Mesodermal cell (in vitro differentiated cells): ENCODE data around the gene CALM3.

Source experiments
- H3K27ac ChIP-seq: 2 replicates; pipeline ENCODE4 v1.7.0; 2013; ENCODE audit warnings: mild to moderate bottlenecking, low read depth, low read length, moderate library complexity; ENCODE audit not compliant: severe bottlenecking
- H3K36me3 ChIP-seq: 2 replicates; pipeline ENCODE4 v1.7.1; 2013; ENCODE audit warnings: mild to moderate bottlenecking, low read length, moderate library complexity; ENCODE audit not compliant: control insufficient read depth, insufficient read depth
- H3K4me1 ChIP-seq: one replicate; pipeline ENCODE4 v1.7.1; 2013; ENCODE audit warnings: mild to moderate bottlenecking, low read length; ENCODE audit not compliant: insufficient read depth, control insufficient read depth, poor library complexity, severe bottlenecking
- H3K4me3 ChIP-seq: 2 replicates; pipeline ENCODE4 v1.7.0; 2013; ENCODE audit warnings: low read length, control low read depth, mild to moderate bottlenecking; ENCODE audit not compliant: insufficient read depth, poor library complexity, severe bottlenecking; ENCODE audit errors: extremely low read depth
- H3K9me3 ChIP-seq: 2 replicates; pipeline ENCODE4 v1.7.1; 2013; ENCODE audit warnings: mild to moderate bottlenecking, low read length, moderate library complexity; ENCODE audit not compliant: control insufficient read depth
- WGBS, 2 experiments: methylation state at CpG; one replicate each; pipeline ENCODE4 v1.1.5; 2013; ENCODE audit warnings: missing lambda C conversion rate in 2 of 2; ENCODE audit not compliant: insufficient coverage in 2 of 2; 5-methylcytosine and 5-hydroxymethylcytosine counted together

Gene CALM3

GRCh38 chr19:46639358-46640182 is 38.4 kb downstream of the CALM3 start:
- Histone ChIP-seq H3K27ac (peak overlapping the region; percentile 92), H3K36me3 (no peaks in the 10 kb centered on the region), H3K4me3 (peak overlapping the region; percentile 57), H3K9me3 (no peaks in the 10 kb centered on the region), H3K4me1 (peaks cover 23% of the 10 kb centered on the region)
- 10 to 16% methylated on average over 24 to 31 of the region's 49 CpGs for WGBS, 2 experiments

GRCh38 chr19:46640656-46641055 is 39.5 kb downstream of the CALM3 start:
- H3K27ac ChIP-seq, result peak overlapping the region; percentile 45
- no peak overlapping the region for H3K4me3 ChIP-seq
- peaks cover 18% of the 10 kb centered on the region for H3K4me1 ChIP-seq
- H3K36me3 ChIP-seq, result no peaks in the 10 kb centered on the region
- H3K9me3 ChIP-seq, result no peaks in the 10 kb centered on the region
- WGBS, 2 experiments, result 58 to 78% methylated on average over 2 of the region's 2 CpGs

GRCh38 chr19:46644720-46645119 is 43.6 kb downstream of the CALM3 start:
- Histone ChIP-seq H3K36me3 (peaks cover 15% of the 10 kb centered on the region), H3K27ac (no peak overlapping the region), H3K9me3 (peaks cover 20% of the 10 kb centered on the region), H3K4me3 (no peak overlapping the region), H3K4me1 (peaks cover 7% of the 10 kb centered on the region)
- 44 to 62% methylated on average over 2 to 3 of the region's 3 CpGs for WGBS, 2 experiments

GRCh38 chr19:46646402-46646801 is 45.3 kb downstream of the CALM3 start:
- 88 to 100% methylated on average over 1 to 2 of the region's 3 CpGs for WGBS, 2 experiments
- Histone ChIP-seq H3K9me3 (peaks cover 24% of the 10 kb centered on the region), H3K36me3 (peaks cover 27% of the 10 kb centered on the region), H3K27ac (no peak overlapping the region), H3K4me1 (no peaks in the 10 kb centered on the region), H3K4me3 (no peak overlapping the region)

- peaks cover 24% of the 10 kb centered on the region for H3K9me3 ChIP-seq
- H3K36me3 ChIP-seq, result peaks cover 46% of the 10 kb centered on the region
Observed at GRCh38 chr19:46648060-46648960, 47.2 kb downstream of the CALM3 start.

GRCh38 chr19:46648961-46649960 is 48.1 kb downstream of the CALM3 start:
- peaks cover 46% of the 10 kb centered on the region for H3K36me3 ChIP-seq
- H3K4me3 ChIP-seq, result no peak overlapping the region
- H3K9me3 ChIP-seq, result peaks cover 24% of the 10 kb centered on the region
- H3K4me1 ChIP-seq, result peaks cover 15% of the 10 kb centered on the region
- no peak overlapping the region for H3K27ac ChIP-seq
- WGBS, 2 experiments, result 27 to 34% methylated on average over 74 to 87 of the region's 144 CpGs

More at GRCh38 chr19:46648060-46648960, 47.2 kb downstream of the CALM3 start:
- peaks cover 6% of the 10 kb centered on the region for H3K4me1 ChIP-seq
- WGBS, 2 experiments, result 34 to 43% methylated on average over 47 to 61 of the region's 63 CpGs
- no peak overlapping the region for H3K4me3 ChIP-seq
- no peak overlapping the region for H3K27ac ChIP-seq

GRCh38 chr19:46650445-46650844 is 49.3 kb downstream of the CALM3 start:
- Histone ChIP-seq H3K4me3 (no peak overlapping the region), H3K36me3 (peaks cover 46% of the 10 kb centered on the region), H3K4me1 (peaks cover 17% of the 10 kb centered on the region), H3K9me3 (peaks cover 24% of the 10 kb centered on the region), H3K27ac (no peak overlapping the region)
- WGBS, 2 experiments, result 93 to 97% methylated on average over 5 to 6 of the region's 7 CpGs

GRCh38 chr19:46654621-46655152 is 53.6 kb downstream of the CALM3 start:
- Histone ChIP-seq H3K4me3 (no peak overlapping the region), H3K9me3 (peaks cover 4% of the 10 kb centered on the region), H3K27ac (peak overlapping the region; percentile 83), H3K36me3 (peaks cover 57% of the 10 kb centered on the region), H3K4me1 (peaks cover 25% of the 10 kb centered on the region)
- 28 to 31% methylated on average over 12 to 14 of the region's 16 CpGs for WGBS, 2 experiments

GRCh38 chr19:46656541-46656940 is 55.4 kb downstream of the CALM3 start:
- WGBS, 2 experiments, result 86 to 93% methylated on average over 1 to 4 of the region's 5 CpGs
- no peak overlapping the region for H3K27ac ChIP-seq
- H3K4me1 ChIP-seq, result peaks cover 26% of the 10 kb centered on the region
- H3K36me3 ChIP-seq, result peaks cover 44% of the 10 kb centered on the region
- no peak overlapping the region for H3K4me3 ChIP-seq
- no peaks in the 10 kb centered on the region for H3K9me3 ChIP-seq
